ENCODE results near the gene RAB28. TPM values are rescaled to one million over a fixed set of nuclear protein-coding genes. Genes with fewer than 3 reads are reported as not detected.

RAB28 gene
- total RNA-seq, 2 experiments from 2014 or later, result 15.6 to 16.7 TPM

DNA sequence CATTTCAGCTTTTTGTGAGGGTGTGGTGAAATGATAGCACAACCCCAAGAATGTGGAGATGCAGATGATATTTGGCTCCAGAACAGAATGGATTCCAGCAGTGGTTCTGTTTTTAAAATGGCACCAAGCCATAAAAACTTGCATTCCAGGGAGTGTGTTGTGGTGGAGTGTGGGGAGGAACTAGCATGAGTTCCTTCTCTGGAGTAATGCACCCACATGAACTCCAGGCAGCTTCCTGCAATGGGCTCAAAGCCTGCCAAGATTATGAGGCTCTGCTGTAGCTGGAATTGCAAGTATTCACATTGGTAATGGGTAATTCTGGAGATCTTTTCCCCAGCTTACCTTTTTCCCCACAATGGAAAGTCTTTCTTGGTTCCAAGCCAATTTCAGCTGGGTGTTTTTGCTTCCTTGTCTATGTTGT, 161.4 kb downstream of the RAB28 start:
- peaks cover 8% of the 10 kb centered on the region for H3K9me3 Mint-ChIP-seq
- H3K36me3 Mint-ChIP-seq (ENCODE audit: low read depth), result peaks cover 22% of the 10 kb centered on the region
- no peak for DNase-seq
- no peaks in the 10 kb centered on the region for H3K27me3 Mint-ChIP-seq (ENCODE audit: low read depth)
- H3K4me3 Mint-ChIP-seq, result no peak overlapping the region
- H3K4me1 Mint-ChIP-seq (ENCODE audit: low read depth), result no peaks in the 10 kb centered on the region
- intact Hi-C loops (cut with micrococcal nuclease), result no loop called here
- CTCF ChIA-PET, result no interaction called here
- H3K27ac Mint-ChIP-seq, result no peak overlapping the region

Other genes starting within 250 kb of the RAB28 start
- not detected for gene NKX3-2, start 60.2 kb upstream of the RAB28 start, total RNA-seq
- gene BOD1L1, start 143.4 kb upstream of the RAB28 start, total RNA-seq, result 10 to 100 TPM; 24.2 to 24.3 TPM